AG10803 (cell line): ENCODE data around the gene CEACAM18.

ENCODE experiments used
- DNase-seq: peaks from one replicate; pipeline ENCODE4 v3.0.0; 2010; ENCODE audit warnings: low read depth
- H3K4me3 ChIP-seq: 2 replicates; pipeline ENCODE4 v1.5.1; 2011; ENCODE audit warnings: mild to moderate bottlenecking, low read length, control low read depth
- TF ChIP-seq, protein P1 (sequence below): conservative IDR thresholded peaks from 2 replicates; pipeline ENCODE4 v1.5.1; 2011; ENCODE audit warnings: mild to moderate bottlenecking, low read length, control low read depth, inconsistent platforms

The CEACAM18 gene

DNA sequence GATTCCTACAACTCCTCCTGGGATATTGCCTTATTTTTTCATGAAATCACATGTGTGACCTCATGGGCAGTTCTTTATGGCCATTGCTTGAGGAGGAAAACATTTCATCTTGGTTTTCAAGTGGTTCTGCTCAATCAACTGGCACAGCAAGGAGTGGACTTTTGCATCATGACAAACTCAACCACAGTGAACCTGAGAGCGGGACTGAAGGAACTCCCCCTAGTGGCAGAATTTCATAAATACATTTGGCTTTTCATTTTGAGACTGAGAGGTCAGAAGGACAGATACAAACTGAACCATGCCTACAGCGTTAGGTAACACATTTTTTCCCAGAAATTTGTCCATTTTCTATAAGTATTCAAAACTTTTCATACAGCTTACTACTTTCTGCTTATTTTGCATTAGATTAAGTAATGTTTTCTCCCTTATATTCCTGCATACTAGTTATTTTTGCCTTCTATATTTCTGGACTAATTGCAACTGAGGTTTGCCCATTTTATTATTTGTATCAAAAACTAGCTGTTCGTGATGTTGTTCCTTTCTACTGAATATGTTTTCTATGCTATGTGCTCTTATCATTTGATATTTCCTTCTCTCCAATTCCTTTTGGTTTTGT is 36.6 kb downstream of the CEACAM18 start:
- no peak overlapping the region for H3K4me3 ChIP-seq
- TF ChIP-seq, protein P1, sequence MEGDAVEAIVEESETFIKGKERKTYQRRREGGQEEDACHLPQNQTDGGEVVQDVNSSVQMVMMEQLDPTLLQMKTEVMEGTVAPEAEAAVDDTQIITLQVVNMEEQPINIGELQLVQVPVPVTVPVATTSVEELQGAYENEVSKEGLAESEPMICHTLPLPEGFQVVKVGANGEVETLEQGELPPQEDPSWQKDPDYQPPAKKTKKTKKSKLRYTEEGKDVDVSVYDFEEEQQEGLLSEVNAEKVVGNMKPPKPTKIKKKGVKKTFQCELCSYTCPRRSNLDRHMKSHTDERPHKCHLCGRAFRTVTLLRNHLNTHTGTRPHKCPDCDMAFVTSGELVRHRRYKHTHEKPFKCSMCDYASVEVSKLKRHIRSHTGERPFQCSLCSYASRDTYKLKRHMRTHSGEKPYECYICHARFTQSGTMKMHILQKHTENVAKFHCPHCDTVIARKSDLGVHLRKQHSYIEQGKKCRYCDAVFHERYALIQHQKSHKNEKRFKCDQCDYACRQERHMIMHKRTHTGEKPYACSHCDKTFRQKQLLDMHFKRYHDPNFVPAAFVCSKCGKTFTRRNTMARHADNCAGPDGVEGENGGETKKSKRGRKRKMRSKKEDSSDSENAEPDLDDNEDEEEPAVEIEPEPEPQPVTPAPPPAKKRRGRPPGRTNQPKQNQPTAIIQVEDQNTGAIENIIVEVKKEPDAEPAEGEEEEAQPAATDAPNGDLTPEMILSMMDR, result peak; percentile 81
- DNase-seq, result peak; percentile 56

DNA sequence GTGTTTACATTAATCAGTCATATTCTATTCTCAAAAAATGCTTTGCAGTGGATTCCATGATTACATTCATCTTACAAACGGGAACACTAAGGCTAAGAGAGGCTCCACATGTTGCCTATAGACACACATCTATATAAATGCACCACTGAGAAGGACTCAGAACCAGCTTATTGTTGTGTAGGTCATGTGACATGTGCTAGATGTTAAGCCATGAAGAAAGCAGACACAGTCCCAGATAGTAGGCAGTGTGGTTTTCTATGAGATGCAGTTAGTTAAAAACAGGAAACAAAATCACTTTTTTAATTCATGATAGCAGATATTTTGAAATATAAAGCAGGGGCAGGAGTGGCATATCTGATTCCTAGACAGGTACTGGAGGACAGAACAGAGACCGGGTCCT is 42.4 kb downstream of the CEACAM18 start:
- no peak overlapping the region for H3K4me3 ChIP-seq
- no peak for DNase-seq
- TF ChIP-seq, protein P1, result no peak

DNA sequence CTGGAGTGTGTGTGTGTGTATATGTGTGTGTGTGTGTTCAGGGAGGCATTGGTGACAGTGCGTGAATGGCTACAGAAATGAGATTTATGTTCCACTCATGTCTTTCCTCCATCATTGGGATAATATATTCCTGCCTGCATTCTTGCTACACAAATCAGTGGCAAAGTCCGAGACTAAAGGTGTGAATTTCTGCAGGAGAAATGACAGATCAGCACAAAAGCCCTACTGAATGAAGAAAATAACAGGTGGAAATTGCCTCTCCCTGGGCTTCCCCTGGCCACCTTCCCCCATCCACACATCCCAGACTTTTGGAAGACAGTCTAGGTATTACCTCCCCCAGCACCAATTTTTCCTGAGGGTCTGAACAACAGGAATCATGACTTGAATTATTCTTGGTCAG is 43.0 kb downstream of the CEACAM18 start:
- TF ChIP-seq, protein P1, result no peak
- DNase-seq, result no peak
- no peak overlapping the region for H3K4me3 ChIP-seq

DNA sequence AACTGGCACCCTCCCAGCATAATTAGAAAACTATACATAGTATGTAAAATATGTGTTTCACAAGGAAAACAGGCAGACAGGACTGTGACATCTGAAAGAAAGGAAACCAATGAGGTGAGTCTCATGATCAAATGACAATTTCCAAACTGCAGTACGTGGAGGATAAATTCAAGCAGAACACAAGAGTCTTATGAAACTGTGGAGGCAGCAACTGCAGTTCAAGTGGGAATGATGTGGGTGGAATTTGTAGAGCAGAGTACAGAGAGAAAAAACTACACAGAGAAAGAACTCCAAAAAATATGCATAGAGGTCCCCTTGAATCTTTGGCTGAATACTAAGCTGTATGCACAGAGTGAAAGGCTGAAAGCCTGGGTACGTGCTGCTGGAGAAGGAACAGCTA is 43.4 kb downstream of the CEACAM18 start:
- TF ChIP-seq, protein P1, result no peak
- no peak for DNase-seq
- no peak overlapping the region for H3K4me3 ChIP-seq

DNA sequence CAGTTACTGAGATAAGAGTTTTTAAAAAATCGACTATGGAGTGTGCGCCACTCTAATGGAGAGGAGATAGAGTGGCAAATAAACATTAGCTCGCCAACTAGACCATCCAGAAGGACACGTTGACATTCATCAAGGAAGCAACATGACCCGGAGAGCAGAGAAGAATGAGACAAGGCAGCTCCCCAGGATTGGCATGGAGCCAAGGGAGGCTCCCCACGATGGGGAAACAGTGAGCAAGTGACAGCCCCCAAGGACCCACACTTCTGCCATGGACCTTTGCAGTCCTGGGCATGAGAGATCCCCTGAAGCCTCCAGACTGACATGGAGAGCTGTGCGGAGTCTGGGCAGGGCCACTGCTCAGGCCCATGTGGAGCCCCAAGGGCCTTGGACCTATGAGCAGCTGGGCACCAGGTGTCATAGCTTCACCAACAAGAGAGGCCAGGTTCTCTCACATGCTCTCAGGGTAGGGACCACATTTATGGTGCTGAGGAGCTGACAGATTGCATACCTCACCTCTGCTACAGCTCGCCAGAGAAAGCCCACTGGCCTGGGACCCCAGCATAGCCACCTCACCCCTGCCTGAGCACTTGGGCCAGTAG is 46.4 kb downstream of the CEACAM18 start:
- H3K4me3 ChIP-seq, result no peak overlapping the region
- DNase-seq, result no peak
- TF ChIP-seq, protein P1, result no peak

DNA sequence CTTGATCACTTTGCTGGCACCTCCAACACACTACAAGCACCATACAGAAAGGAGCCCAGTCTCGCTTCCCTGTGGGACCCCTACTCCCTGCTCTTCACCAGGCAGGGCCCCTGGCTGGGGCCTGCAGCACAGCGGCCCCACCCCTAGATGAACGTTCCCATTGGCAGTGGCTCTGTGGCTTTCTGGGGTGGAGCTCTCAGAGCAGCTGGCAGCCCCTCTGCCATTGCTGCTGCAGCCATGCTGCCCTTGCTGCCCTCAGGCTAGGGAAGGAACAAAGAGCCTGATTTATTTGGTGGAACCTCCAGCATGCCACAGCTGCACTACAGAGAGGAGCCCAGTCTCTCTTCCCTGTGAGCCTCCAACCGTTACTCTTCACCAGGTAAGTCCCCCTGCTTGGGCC is 47.3 kb downstream of the CEACAM18 start:
- TF ChIP-seq, protein P1, result no peak
- DNase-seq, result no peak
- H3K4me3 ChIP-seq, result no peak overlapping the region

DNA sequence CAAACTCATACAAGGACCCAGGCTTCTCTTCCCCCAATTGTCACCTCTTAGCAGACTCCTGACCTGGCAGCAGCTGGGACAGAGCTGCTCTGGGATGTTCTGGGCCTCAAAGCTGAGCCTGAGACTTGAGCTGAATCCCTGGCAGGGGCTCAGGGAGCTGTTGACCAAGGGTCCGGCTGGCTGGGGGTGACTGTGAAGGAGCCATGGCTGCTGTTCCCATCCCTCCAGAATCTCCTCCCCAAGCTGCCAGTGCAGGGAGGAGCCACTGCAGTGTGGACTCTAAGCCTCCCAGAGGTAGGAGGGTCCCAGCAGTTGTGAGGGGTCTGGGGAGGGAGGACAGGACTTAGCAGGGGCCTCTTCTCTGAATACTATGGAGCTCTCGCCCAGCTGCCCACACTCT is 51.0 kb downstream of the CEACAM18 start:
- TF ChIP-seq, protein P1, result no peak
- no peak for DNase-seq
- no peak overlapping the region for H3K4me3 ChIP-seq
